SK-N-SH treated with all-trans-retinoic acid at 6 μM for 48 hours (cell line): ENCODE results near the gene PDILT.

ENCODE experiments used
- ARNTL ChIP-seq: fragments of 450-650 bp; formaldehyde crosslinking; IDR thresholded peaks from 2 replicates; pipeline ENCODE4 v1.5.0; 2020; ENCODE audit warnings: low read depth, mild to moderate bottlenecking, moderate library complexity, borderline replicate concordance
- CSDC2 ChIP-seq: fragments of 250-450 bp; sonication (Bioruptor Pico); IDR thresholded peaks from 2 replicates; pipeline ENCODE4 v1.5.0; 2020; ENCODE audit warnings: mild to moderate bottlenecking, moderate library complexity
- ESRRG ChIP-seq: fragments of 250-450 bp; sonication (Bioruptor Pico); IDR thresholded peaks from 2 replicates; pipeline ENCODE4 v1.6.1; 2021; ENCODE audit warnings: mild to moderate bottlenecking
- OSR1 ChIP-seq: fragments of 250-450 bp; sonication (Bioruptor Pico); IDR thresholded peaks from 2 replicates; pipeline ENCODE4 v1.8.0; 2022; ENCODE audit warnings: moderate library complexity, mild to moderate bottlenecking, inconsistent platforms
- POU6F1 ChIP-seq: fragments of 250-450 bp; sonication (Bioruptor Pico); IDR thresholded peaks from 2 replicates; pipeline ENCODE4 v1.8.0; 2021; ENCODE audit warnings: low read depth, mild to moderate bottlenecking, moderate library complexity, borderline replicate concordance
- TSHZ2 ChIP-seq: fragments of 250-450 bp; sonication (Bioruptor Pico); IDR thresholded peaks from 2 replicates; pipeline ENCODE4 v1.5.0; 2020; ENCODE audit warnings: mild to moderate bottlenecking, moderate library complexity
- ZC3H10 ChIP-seq: fragments of 250-450 bp; sonication (Bioruptor Pico); IDR thresholded peaks from 2 replicates; pipeline ENCODE4 v1.5.1; 2021; ENCODE audit warnings: mild to moderate bottlenecking, moderate library complexity
- ZFP3 ChIP-seq: fragments of 250-450 bp; sonication (Bioruptor Pico); IDR thresholded peaks from 2 replicates; pipeline ENCODE4 v1.5.0; 2020; ENCODE audit warnings: mild to moderate bottlenecking, moderate library complexity
- ZFP30 ChIP-seq: fragments of 450-650 bp; formaldehyde crosslinking; IDR thresholded peaks from 2 replicates; pipeline ENCODE4 v1.5.0; 2022; ENCODE audit warnings: mild to moderate bottlenecking, moderate library complexity
- ZNF565 ChIP-seq: fragments of 450-650 bp; formaldehyde crosslinking; conservative IDR thresholded peaks from 2 replicates; pipeline ENCODE4 v1.5.0; 2020; ENCODE audit warnings: low read depth, mild to moderate bottlenecking, moderate library complexity
- ZNF8 ChIP-seq: fragments of 450-650 bp; formaldehyde crosslinking; IDR thresholded peaks from 2 replicates; pipeline ENCODE4 v1.5.0; 2020; ENCODE audit warnings: mild to moderate bottlenecking, moderate library complexity
- TF ChIP-seq, protein P1 (sequence below): fragments of 250-450 bp; sonication (Bioruptor Pico); IDR thresholded peaks from 2 replicates; pipeline ENCODE4 v1.8.0; 2020; ENCODE audit warnings: mild to moderate bottlenecking, moderate library complexity, borderline replicate concordance

DNA sequence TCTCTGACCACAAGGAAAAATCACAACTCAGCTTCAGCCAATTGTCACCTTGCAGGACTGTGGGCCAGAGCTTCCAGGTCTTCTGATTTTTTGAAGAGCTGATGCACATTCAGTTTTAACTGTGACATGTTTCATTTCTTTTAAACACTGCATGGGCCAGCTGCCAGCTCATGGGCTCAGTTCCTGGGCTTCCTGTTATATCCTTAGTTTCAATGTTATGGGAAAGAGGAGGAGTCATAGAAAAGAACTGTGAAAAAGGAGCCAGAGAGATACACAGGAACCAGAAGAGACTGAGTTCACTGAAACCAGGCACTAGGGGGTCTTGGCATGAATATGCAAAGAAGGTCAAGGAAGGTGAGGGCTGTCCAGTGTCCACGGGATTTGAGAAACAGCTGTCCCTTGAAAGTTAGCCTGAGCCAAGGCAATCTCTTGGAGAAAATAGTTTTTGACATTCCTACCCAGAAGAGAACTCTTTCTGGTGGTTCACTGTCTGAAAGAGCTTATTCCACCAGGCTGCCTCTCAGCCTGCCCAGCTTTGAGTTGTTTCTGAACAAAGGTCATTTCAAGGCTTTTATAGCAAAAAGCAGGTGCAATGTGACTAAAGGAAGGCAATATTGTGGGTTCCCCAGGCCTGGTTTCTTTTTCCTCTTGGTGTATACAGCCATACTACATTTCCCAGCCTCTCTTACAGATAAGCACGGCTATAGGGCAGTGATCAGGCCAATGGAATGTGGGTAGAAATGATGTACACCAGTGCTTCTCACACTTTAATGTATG lies 10.5 kb downstream of the PDILT start:
- TF ChIP-seq ESRRG (CRISPR knock-in tag) (no peak), ZNF565 (CRISPR knock-in tag) (no peak), OSR1 (CRISPR knock-in tag) (no peak), TSHZ2 (no peak), ZFP30 (no peak), ZC3H10 (CRISPR knock-in tag) (no peak), ZFP3 (CRISPR knock-in tag) (no peak), ZNF8 (CRISPR knock-in tag) (no peak), POU6F1 (no peak), CSDC2 (CRISPR knock-in tag) (no peak), ARNTL (no peak)
- TF ChIP-seq, protein P1, sequence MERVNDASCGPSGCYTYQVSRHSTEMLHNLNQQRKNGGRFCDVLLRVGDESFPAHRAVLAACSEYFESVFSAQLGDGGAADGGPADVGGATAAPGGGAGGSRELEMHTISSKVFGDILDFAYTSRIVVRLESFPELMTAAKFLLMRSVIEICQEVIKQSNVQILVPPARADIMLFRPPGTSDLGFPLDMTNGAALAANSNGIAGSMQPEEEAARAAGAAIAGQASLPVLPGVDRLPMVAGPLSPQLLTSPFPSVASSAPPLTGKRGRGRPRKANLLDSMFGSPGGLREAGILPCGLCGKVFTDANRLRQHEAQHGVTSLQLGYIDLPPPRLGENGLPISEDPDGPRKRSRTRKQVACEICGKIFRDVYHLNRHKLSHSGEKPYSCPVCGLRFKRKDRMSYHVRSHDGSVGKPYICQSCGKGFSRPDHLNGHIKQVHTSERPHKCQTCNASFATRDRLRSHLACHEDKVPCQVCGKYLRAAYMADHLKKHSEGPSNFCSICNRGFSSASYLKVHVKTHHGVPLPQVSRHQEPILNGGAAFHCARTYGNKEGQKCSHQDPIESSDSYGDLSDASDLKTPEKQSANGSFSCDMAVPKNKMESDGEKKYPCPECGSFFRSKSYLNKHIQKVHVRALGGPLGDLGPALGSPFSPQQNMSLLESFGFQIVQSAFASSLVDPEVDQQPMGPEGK (CRISPR knock-in tag) = no peak
